NCI-H1105 treated with DMSO at 0.1 percent for 48 hours (cell line): ENCODE results near the gene COL19A1.
"Not testable (repeated sequence)": the region's sequence is repeated elsewhere in the genome, so short reads cannot be mapped to it uniquely, and the experiment has no call there.

Experiments used
- DNase-seq: peaks from one replicate; lab custom pipeline; 2025; lab: John Stamatoyannopoulos, UW

Gene COL19A1

DNA sequence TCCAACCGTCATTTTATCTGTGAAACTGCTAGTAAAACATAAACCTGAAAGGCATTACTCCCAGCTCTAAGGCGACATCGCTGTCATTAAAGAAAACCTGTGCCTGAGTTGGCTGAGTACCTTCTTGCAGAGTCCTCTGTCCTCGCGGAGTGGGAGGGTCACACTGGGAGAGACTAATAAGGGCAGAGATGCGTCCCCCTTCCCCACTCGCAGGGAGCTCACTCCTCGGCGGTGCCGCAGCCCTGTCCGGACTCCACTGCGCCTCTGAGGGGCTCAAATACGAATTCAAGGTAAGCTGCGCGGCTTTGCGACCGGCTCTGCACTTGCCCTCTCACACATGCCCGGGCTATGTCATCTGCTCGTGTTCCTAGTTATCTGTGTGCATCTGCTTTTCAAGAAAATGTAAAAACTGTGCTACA is at the start of gene COL19A1:
Gene COL19A1, plus strand, starts transcription at position 206 of the 419 bp plus-strand sequence. CDS start 13,012 bp downstream, outside the sequence.
- peak; percentile 26 for DNase-seq

DNA sequence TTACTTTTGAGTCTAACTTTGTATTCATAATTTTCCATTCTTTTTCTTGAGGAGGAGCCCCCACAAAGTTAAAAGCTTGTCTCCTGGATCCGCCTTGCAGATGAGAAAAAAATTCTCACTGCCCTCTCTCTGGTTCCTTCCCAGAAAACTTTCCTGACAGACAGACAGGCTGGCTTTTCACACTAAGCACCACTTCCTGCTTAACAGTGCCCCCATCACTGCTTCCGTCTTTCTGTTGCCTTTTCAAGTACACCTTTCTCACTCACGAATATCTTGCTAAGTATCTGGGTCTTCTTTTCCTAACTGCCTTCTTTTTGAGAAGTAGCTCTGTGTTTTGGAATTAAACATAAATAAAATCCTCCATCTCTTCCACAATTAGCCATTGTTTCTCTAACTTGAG is 49.8 kb upstream of the COL19A1 start:
- no peak for DNase-seq

- no peak for DNase-seq
These were observed 49.0 kb upstream of the COL19A1 start for GRCh38 chr6:69817358-69817757.

DNA sequence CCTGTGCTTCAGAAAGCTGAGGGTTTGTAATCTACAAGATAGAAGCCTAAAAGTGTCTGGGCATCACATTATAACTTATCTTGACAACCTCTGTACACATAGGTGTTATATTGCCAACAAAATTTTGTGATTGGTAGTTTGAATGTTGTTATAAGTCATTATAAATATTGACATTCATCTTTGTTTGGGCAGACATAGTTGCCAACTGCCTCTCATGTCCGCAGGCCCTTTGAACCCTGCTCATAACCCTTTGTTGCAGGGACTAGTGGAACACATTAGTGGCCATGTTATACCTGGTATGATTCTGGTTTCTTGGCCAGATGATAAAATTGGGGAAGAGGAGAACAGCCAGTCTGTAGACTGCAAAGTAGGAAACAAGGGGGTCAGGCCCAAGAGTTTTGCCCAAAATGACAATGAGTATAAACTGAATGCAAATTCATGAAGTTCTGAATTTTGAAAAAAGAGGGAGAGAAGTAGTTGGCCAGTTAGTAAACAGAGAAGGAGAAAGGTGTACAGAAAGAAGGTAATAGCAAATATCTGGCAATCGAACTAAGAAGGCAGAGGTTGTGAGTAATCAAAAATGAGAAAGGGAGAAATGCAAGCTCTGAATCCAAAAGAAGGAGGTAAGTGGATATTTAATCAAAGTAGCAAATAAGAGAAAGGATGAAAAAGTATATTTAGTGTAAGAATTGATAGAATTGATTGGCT is 48.0 kb upstream of the COL19A1 start:
- DNase-seq, result no peak

DNA sequence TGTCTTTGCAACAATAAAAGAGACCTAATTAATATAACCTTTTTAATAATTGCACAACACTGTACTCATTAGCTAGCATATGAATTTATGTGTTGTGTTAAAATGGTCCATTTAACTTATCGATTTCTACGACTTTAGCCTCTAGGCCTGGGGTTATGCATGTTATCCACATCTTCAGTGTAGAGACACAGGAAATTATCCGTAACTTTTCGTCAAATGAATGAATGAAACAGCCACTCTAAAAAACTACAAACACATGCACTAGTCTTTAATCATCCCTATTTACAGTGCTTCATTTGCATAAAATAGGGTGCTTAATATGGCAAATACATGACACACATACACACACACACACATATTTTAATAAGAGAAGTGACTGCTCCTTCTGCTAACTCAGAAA is 47.2 kb upstream of the COL19A1 start:
- DNase-seq, result no peak

DNA sequence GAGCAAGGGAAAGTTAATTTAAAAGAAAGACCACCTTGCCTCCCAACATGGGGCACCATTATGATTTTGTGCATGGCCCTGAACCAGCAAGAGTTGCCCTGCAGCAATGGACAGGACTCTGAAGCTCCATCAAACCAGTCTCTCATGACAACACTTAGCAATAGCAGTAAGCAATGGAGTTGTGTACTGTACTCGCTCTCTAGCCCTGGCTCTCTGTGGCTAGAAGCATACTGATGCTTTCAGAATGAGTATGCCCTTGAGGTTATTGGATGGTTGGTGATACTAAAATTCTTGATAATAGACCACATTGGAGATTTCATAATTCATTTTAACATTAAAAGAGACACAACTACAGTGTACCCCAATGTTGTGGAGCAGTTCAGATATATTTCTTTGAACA is 46.3 kb upstream of the COL19A1 start:
- no peak for DNase-seq

DNA sequence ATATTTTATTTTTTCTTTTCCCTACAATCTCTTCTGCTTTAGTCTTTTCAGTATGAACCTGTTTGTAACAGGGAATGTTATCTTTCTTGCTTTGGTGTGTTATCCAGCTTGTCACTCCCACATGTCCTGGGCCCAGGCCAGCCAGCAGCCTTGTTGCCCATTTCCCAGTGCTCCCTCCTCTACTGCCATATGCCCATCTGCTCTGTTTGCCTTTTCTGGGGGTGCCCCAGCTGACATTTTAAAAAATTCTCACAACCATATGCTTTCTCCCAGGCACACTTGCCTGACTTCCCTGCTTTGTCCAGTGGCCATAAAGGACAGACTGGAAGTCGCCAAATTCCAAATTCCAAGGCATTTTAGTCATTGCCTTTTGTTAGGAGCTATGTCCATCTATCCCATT is 45.9 kb upstream of the COL19A1 start:
- no peak for DNase-seq

DNA sequence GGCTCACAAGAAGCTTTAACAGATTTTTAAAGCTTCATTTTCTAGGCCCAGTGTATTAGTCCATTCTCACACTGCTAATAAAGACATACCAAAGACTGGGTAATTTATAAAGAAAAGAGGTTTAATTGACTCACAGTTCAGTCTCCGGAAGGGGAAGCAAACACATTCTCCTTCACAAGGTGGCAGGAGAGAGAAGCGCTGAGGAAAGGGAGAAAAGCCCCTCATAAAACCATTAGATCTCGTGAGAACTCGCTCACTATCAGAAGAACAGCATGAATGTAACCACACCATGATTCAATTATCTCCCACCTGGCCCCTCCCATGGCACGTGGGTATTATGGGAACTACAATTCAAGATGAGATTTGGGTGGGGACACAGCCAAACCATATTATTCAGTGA is 42.0 kb upstream of the COL19A1 start:
- not testable (repeated sequence) for DNase-seq

DNA sequence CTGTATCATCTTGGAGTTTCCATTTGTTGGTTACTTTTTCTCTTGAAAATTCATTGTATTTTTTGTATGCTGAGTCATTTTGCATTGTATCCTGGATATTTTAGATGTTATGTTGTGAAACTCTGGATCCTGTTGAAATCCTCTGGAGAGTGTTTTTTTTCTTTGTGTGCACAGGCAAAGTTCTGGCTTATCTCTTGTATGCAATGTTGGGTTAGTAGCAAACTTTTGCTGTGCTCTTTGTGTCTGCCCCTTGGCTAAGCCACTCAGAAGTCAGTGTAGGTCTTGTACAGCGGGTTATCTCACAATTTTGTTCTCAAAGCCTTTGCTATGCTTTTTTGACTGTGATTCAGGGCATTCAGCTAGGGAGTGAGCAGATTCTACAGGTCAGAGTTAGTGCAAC is 40.5 kb upstream of the COL19A1 start:
- no peak for DNase-seq

- DNase-seq, result no peak
These were observed 39.0 kb upstream of the COL19A1 start for GRCh38 chr6:69827276-69827893.

DNA sequence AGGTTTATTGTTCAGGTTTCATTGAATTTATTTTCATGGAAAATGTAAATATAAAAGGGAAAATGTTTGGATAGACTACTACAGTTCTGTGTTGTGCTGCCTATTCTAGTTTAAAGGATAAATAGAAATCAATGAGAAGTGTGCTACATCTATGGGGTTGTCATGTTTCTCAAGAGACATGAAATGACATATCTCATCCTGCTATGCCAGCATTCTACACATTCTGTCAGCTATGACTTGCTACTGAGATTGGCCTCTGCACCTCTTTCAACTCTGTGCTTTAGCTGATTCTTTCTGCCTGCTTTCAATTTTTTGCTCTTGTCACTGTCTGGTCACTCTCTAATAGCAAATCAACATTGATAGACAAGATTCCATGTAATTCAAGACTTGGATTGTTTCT is 33.8 kb upstream of the COL19A1 start:
- DNase-seq, result no peak

- DNase-seq, result peak; percentile 71
These were observed 30.8 kb upstream of the COL19A1 start for GRCh38 chr6:69835414-69836179.

GRCh38 chr6:69841862-69842261 is 24.5 kb upstream of the COL19A1 start:
- DNase-seq, result no peak

- DNase-seq, result no peak
These were observed 23.2 kb upstream of the COL19A1 start for GRCh38 chr6:69843189-69843588.

DNA sequence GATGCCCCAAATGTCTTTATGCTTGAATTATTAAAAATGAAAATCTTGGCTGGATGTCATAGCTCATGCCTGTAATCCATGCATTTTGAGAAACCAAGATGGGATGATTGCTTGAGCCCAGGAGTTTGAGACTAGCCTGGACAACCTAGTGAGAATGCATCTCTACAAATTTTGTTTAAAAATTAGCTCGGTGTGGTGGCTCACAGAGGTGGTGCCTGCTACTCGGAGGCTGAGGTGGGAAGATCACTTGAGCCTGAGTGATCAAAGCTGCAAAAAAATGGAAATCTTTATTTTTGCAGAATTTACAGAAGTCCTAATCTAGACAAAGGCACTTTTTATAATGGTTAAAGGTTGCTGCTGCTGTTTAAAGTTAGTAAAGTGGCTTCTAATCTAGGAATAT is 20.0 kb upstream of the COL19A1 start:
- DNase-seq, result no peak

DNA sequence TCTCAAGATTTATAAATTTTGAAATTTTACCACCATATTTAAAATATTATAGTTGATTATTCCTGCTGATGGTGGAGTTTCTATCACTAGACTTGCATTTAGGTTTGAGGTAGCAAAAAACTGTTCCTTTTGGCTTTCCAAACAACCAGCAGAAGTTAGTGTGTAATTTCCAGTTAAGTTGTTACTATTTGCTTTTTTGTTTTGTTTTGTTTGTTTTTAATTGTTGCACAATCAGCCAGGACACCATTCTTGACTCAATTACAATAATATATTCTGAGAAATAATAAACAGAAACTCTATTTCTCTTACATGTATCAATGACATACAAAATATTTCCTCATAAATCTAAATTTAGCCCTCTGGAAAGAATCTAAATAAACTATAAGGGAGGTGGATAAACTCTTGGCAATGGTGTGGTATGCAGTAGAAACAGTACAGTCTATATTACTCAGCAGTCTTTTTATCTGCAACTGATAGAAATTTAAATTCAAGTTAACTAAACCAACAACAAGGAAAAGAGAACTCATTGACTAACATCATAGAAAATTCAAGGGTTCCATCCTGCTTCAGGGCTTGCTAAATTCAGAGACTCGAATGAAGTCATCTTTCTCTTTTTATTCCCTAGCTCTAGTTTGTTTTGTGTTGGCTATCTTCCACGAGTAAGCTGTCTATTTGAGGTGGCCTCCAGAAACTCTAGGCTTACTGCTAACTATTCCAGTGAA is 19.4 kb upstream of the COL19A1 start:
- no peak for DNase-seq

GRCh38 chr6:69847492-69847788 is 18.9 kb upstream of the COL19A1 start:
- DNase-seq, result no peak

- DNase-seq, result no peak
These were observed 17.8 kb upstream of the COL19A1 start for GRCh38 chr6:69848552-69848951.

- DNase-seq, result no peak
These were observed 13.7 kb upstream of the COL19A1 start for GRCh38 chr6:69852706-69853105.

- DNase-seq, result peak; percentile 44
These were observed 4.4 kb upstream of the COL19A1 start for GRCh38 chr6:69861986-69862385.

DNA sequence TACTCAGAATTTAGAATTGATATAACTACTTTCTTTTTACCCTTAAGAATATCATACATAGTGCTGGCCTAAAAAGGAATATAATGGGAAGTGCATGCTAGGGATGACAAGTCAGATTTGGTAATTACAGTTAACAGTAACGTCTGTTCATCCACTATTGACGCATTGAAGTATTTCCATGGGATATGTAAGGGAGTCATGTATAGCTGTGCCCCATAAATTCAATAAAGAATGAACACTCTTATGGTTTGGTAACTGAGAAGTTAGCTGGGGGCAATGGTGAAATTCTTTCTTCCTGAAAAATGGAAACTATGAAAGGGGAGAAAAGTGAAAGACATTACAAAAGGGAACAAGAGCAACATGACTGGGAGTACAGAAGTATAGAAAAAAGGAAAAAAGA is 2.6 kb upstream of the COL19A1 start:
- DNase-seq, result no peak

- no peak for DNase-seq
These were observed 1.2 kb upstream of the COL19A1 start for GRCh38 chr6:69865126-69865525.
